Measurements from ENCODE around the gene HOXD10. TPM values are rescaled to one million over a fixed set of nuclear protein-coding genes. Genes with fewer than 3 reads are reported as not detected.

HOXD10 gene
- total RNA-seq, 1 experiment from 2014 or later = not detected

GRCh38 chr2:176161825-176162626, 45.4 kb downstream of the HOXD10 start:
- H3K9me3 ChIP-seq (ENCODE audit: control insufficient read depth, insufficient read depth, low read depth, low read length) = no peaks in the 10 kb centered on the region
- H3K4me1 ChIP-seq (ENCODE audit: control insufficient read depth, insufficient read depth, low read length) = peaks cover 3% of the 10 kb centered on the region; the same call in 1 of the 2 replicates
- ATAC-seq (no peak), DNase-seq (ENCODE audit: low read depth, low spot score) (no peak)
- in situ Hi-C loops (cut with HindIII; ENCODE audit: low pct_unique_long_range_greater_than_20kb, low sequenced_read_pairs) = no loop called here
- ChIA-PET CTCF (interaction anchor here (0.6 kb wide), 1 partner anchor 910 kb away, joined by 4 read pairs; no protein-coding TSS in a partner anchor), POLR2A (no interaction called here)
- BruUV-seq (replicated peaks) = no TSS peak
- no peak for TF ChIP-seq SIN3A (IDR thresholded peaks at IDR 0.05; ENCODE audit: borderline replicate concordance, insufficient read depth, low read depth, low read length)
- no peak for TF ChIP-seq POLR2AphosphoS5 (IDR thresholded peaks at IDR 0.05; ENCODE audit: low read depth, low read length)
- no peak for TF ChIP-seq REST (IDR thresholded peaks at IDR 0.05; ENCODE audit: insufficient read depth in 1 of 2, low read depth in 2 of 2, low read length in 1 of 2)
- no peak for TF ChIP-seq TCF7L2 (IDR thresholded peaks at IDR 0.05; ENCODE audit: low read depth, low read length)
- TF ChIP-seq CTCF (IDR thresholded peaks at IDR 0.05) = no peak
- no peak overlapping the region for H3K4me3 ChIP-seq (ENCODE audit: low read depth in 2 of 2, low read length in 2 of 2)
- no peaks in the 10 kb centered on the region for H3K36me3 ChIP-seq (ENCODE audit: control insufficient read depth, insufficient read depth, low read length)
- intact Hi-C loops (cut with micrococcal nuclease; ENCODE audit: unreplicated experiment) = no loop called here
- no peaks in the 10 kb centered on the region; the same call in 1 of the 2 replicates for H3K27me3 ChIP-seq (ENCODE audit: control insufficient read depth, insufficient read depth, low read length)
- no peak overlapping the region for H3K27ac ChIP-seq (ENCODE audit: low read length)

- Histone ChIP-seq H3K4me3 (ENCODE audit: low read depth in 2 of 2, low read length in 2 of 2) (no peak overlapping the region), H3K36me3 (ENCODE audit: control insufficient read depth, insufficient read depth, low read length) (no peaks in the 10 kb centered on the region), H3K27ac (ENCODE audit: low read length) (no peak overlapping the region), H3K27me3 (ENCODE audit: control insufficient read depth, insufficient read depth, low read length) (no peaks in the 10 kb centered on the region), H3K4me1 (ENCODE audit: control insufficient read depth, insufficient read depth, low read length) (peaks cover under 1% of the 10 kb centered on the region; the same call in 1 of the 2 replicates), H3K9me3 (ENCODE audit: control insufficient read depth, insufficient read depth, low read depth, low read length) (no peaks in the 10 kb centered on the region)
- CTCF ChIA-PET = no interaction called here
- in situ Hi-C loops (cut with HindIII; ENCODE audit: low pct_unique_long_range_greater_than_20kb, low sequenced_read_pairs) (no loop called here), intact Hi-C loops (cut with micrococcal nuclease; ENCODE audit: unreplicated experiment) (no loop called here)
- DNase-seq (ENCODE audit: low read depth, low spot score) (no peak), ATAC-seq (no peak)
- no TSS peak for BruUV-seq (replicated peaks)
- POLR2A ChIA-PET = no interaction called here
- TF ChIP-seq SIN3A (IDR thresholded peaks at IDR 0.05; ENCODE audit: borderline replicate concordance, insufficient read depth, low read depth, low read length) (no peak), TCF7L2 (IDR thresholded peaks at IDR 0.05; ENCODE audit: low read depth, low read length) (no peak), POLR2AphosphoS5 (IDR thresholded peaks at IDR 0.05; ENCODE audit: low read depth, low read length) (no peak)
Observed at GRCh38 chr2:176162911-176163671, 46.5 kb downstream of the HOXD10 start.

Measured in Panc1 (cell line).